ENCODE measurements around the gene AOPEP. TPM values are rescaled to one million over a fixed set of nuclear protein-coding genes. Genes with fewer than 3 reads are reported as not detected.

AOPEP gene
- total RNA-seq, 1 donor from 2014 or later: 16.6 TPM

DNA sequence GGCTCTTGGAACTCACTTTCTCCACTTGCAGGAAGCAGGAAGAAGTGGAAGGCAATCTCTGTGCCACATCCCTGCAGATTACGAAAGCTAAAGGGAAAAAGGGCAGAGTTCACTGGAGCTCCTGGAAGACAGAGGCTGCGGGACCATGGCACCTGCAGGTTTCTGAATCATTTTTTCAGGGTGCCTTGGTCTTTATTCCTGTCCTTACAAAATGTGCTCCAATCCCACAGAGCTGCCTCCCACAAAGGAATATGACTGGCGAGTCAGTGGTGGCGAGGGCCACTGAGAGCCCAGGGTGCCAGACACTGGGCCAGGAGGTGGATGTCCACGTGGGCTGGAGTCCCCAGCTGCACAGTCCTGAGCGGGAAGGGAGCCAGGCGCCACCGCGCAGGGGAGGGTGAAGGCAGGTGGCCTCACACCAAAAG is 408.0 kb downstream of the AOPEP start:
- Mint-ChIP-seq H3K4me3 (no peak overlapping the region), H3K27ac (no peak overlapping the region), H3K36me3 (peaks cover 5% of the 10 kb centered on the region), H3K4me1 (peaks cover 42% of the 10 kb centered on the region), H3K27me3 (ENCODE audit: insufficient read depth, low read depth) (peaks cover 3% of the 10 kb centered on the region), H3K9me3 (no peaks in the 10 kb centered on the region)
- Histone ChIP-seq H3K9ac (no peak overlapping the region), H3K4me1 (peaks cover 10% of the 10 kb centered on the region), H3K36me3 (no peaks in the 10 kb centered on the region), H3K4me3 (no peak overlapping the region), H3F3A (ENCODE audit: low read depth) (peaks cover 13% of the 10 kb centered on the region), H3K9me3 (ENCODE audit: low read depth) (no peaks in the 10 kb centered on the region), H2AFZ (replicated peaks) (no peak overlapping the region), H3K27ac (no peak overlapping the region), H3K79me2 (ENCODE audit: low read depth) (no peaks in the 10 kb centered on the region), H4K20me1 (ENCODE audit: low read depth) (no peaks in the 10 kb centered on the region), H3K27me3 (no peaks in the 10 kb centered on the region), H3K4me2 (no peak overlapping the region)
- no peak for TF ChIP-seq EZH2phosphoT487 (IDR thresholded peaks at IDR 0.05)
- TF ChIP-seq EZH2 (IDR thresholded peaks at IDR 0.05): no peak
- TF ChIP-seq, protein P1, sequence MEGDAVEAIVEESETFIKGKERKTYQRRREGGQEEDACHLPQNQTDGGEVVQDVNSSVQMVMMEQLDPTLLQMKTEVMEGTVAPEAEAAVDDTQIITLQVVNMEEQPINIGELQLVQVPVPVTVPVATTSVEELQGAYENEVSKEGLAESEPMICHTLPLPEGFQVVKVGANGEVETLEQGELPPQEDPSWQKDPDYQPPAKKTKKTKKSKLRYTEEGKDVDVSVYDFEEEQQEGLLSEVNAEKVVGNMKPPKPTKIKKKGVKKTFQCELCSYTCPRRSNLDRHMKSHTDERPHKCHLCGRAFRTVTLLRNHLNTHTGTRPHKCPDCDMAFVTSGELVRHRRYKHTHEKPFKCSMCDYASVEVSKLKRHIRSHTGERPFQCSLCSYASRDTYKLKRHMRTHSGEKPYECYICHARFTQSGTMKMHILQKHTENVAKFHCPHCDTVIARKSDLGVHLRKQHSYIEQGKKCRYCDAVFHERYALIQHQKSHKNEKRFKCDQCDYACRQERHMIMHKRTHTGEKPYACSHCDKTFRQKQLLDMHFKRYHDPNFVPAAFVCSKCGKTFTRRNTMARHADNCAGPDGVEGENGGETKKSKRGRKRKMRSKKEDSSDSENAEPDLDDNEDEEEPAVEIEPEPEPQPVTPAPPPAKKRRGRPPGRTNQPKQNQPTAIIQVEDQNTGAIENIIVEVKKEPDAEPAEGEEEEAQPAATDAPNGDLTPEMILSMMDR (IDR thresholded peaks at IDR 0.05): no peak
- DNase-seq (ENCODE audit: low spot score): no peak

DNA sequence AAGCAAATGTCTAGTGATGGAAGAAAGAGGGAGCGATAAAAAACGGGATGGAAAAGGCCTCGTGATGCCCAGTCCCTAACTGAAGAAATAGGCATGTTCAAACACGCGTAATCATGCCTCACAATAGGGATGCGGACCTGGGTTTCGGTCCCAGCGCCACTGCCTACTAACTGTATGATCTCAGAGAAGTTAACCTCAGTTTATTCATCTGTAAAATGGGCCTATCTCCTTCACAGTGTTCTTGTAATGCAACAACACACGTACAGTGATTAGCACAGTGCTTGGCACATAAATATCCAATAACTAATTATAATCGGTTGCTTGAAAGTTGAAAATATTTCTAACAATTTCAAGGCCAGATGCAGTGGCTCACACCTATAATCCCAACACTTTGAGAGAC is 409.3 kb downstream of the AOPEP start:
- no peaks in the 10 kb centered on the region for H3K36me3 ChIP-seq
- Mint-ChIP-seq H3K9me3 (no peaks in the 10 kb centered on the region), H3K4me3 (no peak overlapping the region), H3K27ac (no peak overlapping the region), H3K4me1 (peaks cover 29% of the 10 kb centered on the region), H3K27me3 (ENCODE audit: insufficient read depth, low read depth) (no peaks in the 10 kb centered on the region), H3K36me3 (peaks cover 5% of the 10 kb centered on the region)
- no peaks in the 10 kb centered on the region for H4K20me1 ChIP-seq (ENCODE audit: low read depth)
- no peak overlapping the region for H2AFZ ChIP-seq (replicated peaks)
- H3K4me1 ChIP-seq: no peaks in the 10 kb centered on the region
- H3K9me3 ChIP-seq (ENCODE audit: low read depth): no peaks in the 10 kb centered on the region
- peaks cover 2% of the 10 kb centered on the region for H3F3A ChIP-seq (ENCODE audit: low read depth)
- no peak for DNase-seq (ENCODE audit: low spot score)
- no peak overlapping the region for H3K4me2 ChIP-seq
- H3K4me3 ChIP-seq: no peak overlapping the region
- no peak overlapping the region for H3K27ac ChIP-seq
- TF ChIP-seq EZH2 (IDR thresholded peaks at IDR 0.05): no peak
- TF ChIP-seq EZH2phosphoT487 (IDR thresholded peaks at IDR 0.05): no peak
- TF ChIP-seq, protein P1 (IDR thresholded peaks at IDR 0.05): no peak
- H3K79me2 ChIP-seq (ENCODE audit: low read depth): no peaks in the 10 kb centered on the region
- H3K27me3 ChIP-seq: no peaks in the 10 kb centered on the region
- H3K9ac ChIP-seq: no peak overlapping the region

MicroRNAs encoded within 50 kb of the gene (microRNA counts, 767-probe panel; counts per million panel counts)
- 460 counts per million, percentile 90 among the panel's probes with 10 or more counts for microRNA hsa-miR-2278
- 460 counts per million, percentile 90 among the panel's probes with 10 or more counts for microRNA hsa-miR-23b-3p
- 7,802 counts per million, percentile 94 among the panel's probes with 10 or more counts for microRNA hsa-miR-27b-3p

Small RNA genes lying within 50 kb of the gene (microRNA-seq; reads per million reads assigned to microRNA genes)
- gene MIR2278 (2.2 reads per million, percentile 6 among the genes with 10 or more reads in this experiment), gene MIR23B (1,365 reads per million, percentile 95 among the genes with 10 or more reads in this experiment), gene MIR24-1 (not detected), gene MIR27B (197 reads per million, percentile 82 among the genes with 10 or more reads in this experiment), gene MIR3074 (not detected), gene MIR6081 (not detected)

Small RNA genes lying within 50 kb of the gene (small RNA-seq; reads per million reads assigned to genes)
- 0.07 reads per million for gene MIR2278
- gene MIR23B: 3.7 reads per million, percentile 92 among the genes with 10 or more reads in this experiment
- gene MIR27B: 57.8 reads per million, percentile 98 among the genes with 10 or more reads in this experiment
- not detected for gene MIR3074
- gene MIR6081: not detected

Other genes with a start within 250 kb of the AOPEP start
- 12.3 and 19.9 TPM in 2 replicates for gene PCAT7, start 171.6 kb upstream of the AOPEP start, total RNA-seq (ENCODE audit: low replicate concordance)
- gene FBP2, start 132.9 kb upstream of the AOPEP start, total RNA-seq (ENCODE audit: low replicate concordance): not detected in 2 replicates
- gene FBP1, start 87.2 kb upstream of the AOPEP start, total RNA-seq (ENCODE audit: low replicate concordance): 0.31 TPM in 1 of 2 replicates, not detected in the other